GM12892 (cell line): ENCODE measurements around the gene CERS6.

Experiments used
- POLR2A ChIP-seq: IDR thresholded peaks from 2 replicates; pipeline ENCODE4 v1.6.1; 2011; ENCODE audit warnings: low read depth, low read length, control low read depth
- POLR2AphosphoS5 ChIP-seq: IDR thresholded peaks from 2 replicates; pipeline ENCODE4 v1.6.1; 2011; ENCODE audit warnings: low read depth, low read length, control low read depth
- TAF1 ChIP-seq: IDR thresholded peaks from 2 replicates; pipeline ENCODE4 v1.6.1; 2011; ENCODE audit warnings: low read depth, mild to moderate bottlenecking, control low read depth, low read length, borderline replicate concordance

GRCh38 chr2:168652997-168653921 lies 197.2 kb downstream of the CERS6 start:
- TF ChIP-seq POLR2AphosphoS5 (no peak), POLR2A (no peak), TAF1 (no peak)
